H1 (cell line): ENCODE data around the gene EVI5. TPM values are rescaled to one million over a fixed set of nuclear protein-coding genes. Genes with fewer than 3 reads are reported as not detected.

Experiments used
- CTCF ChIA-PET: fragments of 300-600 bp; sonication (Branson Sonifier 250); formaldehyde crosslinking; loops from one replicate; lab custom pipeline; 2021; ENCODE audit not compliant: partially characterized antibody; lab: Charles Lee
- POLR2A ChIA-PET: fragments of 300-600 bp; sonication (Branson Sonifier 250); formaldehyde crosslinking; loops from one replicate; lab custom pipeline; 2021; ENCODE audit warnings: inconsistent platforms; ENCODE audit not compliant: partially characterized antibody; lab: Charles Lee
- DNase-seq, 2 experiments: peaks; one replicate each; pipeline versions ENCODE4 v3.0.0 to v3.0.0-alpha.2; 2010 to 2022; ENCODE audit warnings: low spot score in 2 of 2, low read depth in 1 of 2, mixed read lengths in 1 of 2
- FAIRE-seq: peaks from 2 replicates; lab custom pipeline; 2011; peaks lifted over from hg19 to GRCh38; lab: Jason Lieb, UNC
- H2AFZ ChIP-seq: 2 replicates; pipeline ENCODE4 v1.8.1; 2012; ENCODE audit warnings: low read length, inconsistent platforms
- H2AK5ac ChIP-seq: 2 replicates; pipeline ENCODE4 v1.6.1; 2013; ENCODE audit warnings: low read depth, low read length
- H2BK120ac ChIP-seq: replicated peaks from 2 replicates; pipeline ENCODE3; 2013; ENCODE audit warnings: low read depth, low read length, inconsistent platforms
- H2BK12ac ChIP-seq: 2 replicates; pipeline ENCODE4 v1.6.1; 2013; ENCODE audit warnings: low read depth, low read length
- H2BK15ac ChIP-seq: 2 replicates; pipeline ENCODE4 v1.6.1; 2013; ENCODE audit warnings: low read length
- H2BK20ac ChIP-seq: 2 replicates; pipeline ENCODE4 v1.6.1; 2013; ENCODE audit warnings: low read length
- H2BK5ac ChIP-seq: 2 replicates; pipeline ENCODE4 v1.6.1; 2013; ENCODE audit warnings: low read depth, low read length
- H3K14ac ChIP-seq: 2 replicates; pipeline ENCODE4 v1.6.1; 2013; ENCODE audit warnings: inconsistent platforms; ENCODE audit not compliant: insufficient read length
- H3K18ac ChIP-seq: 2 replicates; pipeline ENCODE4 v1.6.1; 2013; ENCODE audit warnings: low read length; ENCODE audit errors: extremely low read depth
- H3K23ac ChIP-seq: 2 replicates; pipeline ENCODE4 v1.6.1; 2013; ENCODE audit warnings: inconsistent platforms; ENCODE audit not compliant: insufficient read length
- H3K23me2 ChIP-seq: 2 replicates; pipeline ENCODE4 v1.6.1; 2013; ENCODE audit warnings: low read depth, low read length
- H3K27ac ChIP-seq: 2 replicates; pipeline ENCODE4 v1.6.1; 2011; ENCODE audit warnings: low read depth, low read length, inconsistent platforms
- H3K27me3 ChIP-seq, 4 experiments: replicated peaks in 1 of 4; 1 replicate in 1 of 4; 2 replicates in 3 of 4; pipeline versions ENCODE4 v1.6.1 to v1.8.1; 2011 to 2013; ENCODE audit warnings: low read length in 3 of 4, mild to moderate bottlenecking in 3 of 4, inconsistent platforms in 2 of 4, mixed read lengths in 2 of 4, moderate library complexity in 1 of 4; ENCODE audit not compliant: control insufficient read depth in 3 of 4, insufficient read depth in 3 of 4; ENCODE audit errors: extremely low read depth in 1 of 4
- H3K36me3 ChIP-seq, 4 experiments: 2 replicates each; pipeline versions ENCODE4 v1.6.1 to v1.8.1; 2011 to 2013; ENCODE audit warnings: mild to moderate bottlenecking in 4 of 4, low read length in 3 of 4, moderate library complexity in 2 of 4, control low read depth in 1 of 4, inconsistent platforms in 1 of 4; ENCODE audit not compliant: insufficient read depth in 4 of 4, control insufficient read depth in 2 of 4
- H3K4ac ChIP-seq: replicated peaks from 2 replicates; pipeline ENCODE3; 2013; ENCODE audit warnings: low read length, low read depth, mixed read lengths, inconsistent platforms; ENCODE audit not compliant: insufficient read length
- H3K4me1 ChIP-seq, 4 experiments: replicated peaks in 1 of 4; 1 replicate in 1 of 4; 2 replicates in 3 of 4; pipeline versions ENCODE4 v1.6.1 to v1.8.1; 2011 to 2013; ENCODE audit warnings: low read length in 3 of 4, inconsistent platforms in 2 of 4, mixed read lengths in 1 of 4; ENCODE audit not compliant: insufficient read depth in 4 of 4, control insufficient read depth in 3 of 4
- H3K4me2 ChIP-seq, 2 experiments: 2 replicates each; pipeline versions ENCODE4 v1.6.1 to v1.8.1; 2011 to 2013; ENCODE audit warnings: low read depth in 2 of 2, low read length in 2 of 2, control low read depth in 1 of 2, inconsistent platforms in 1 of 2, mild to moderate bottlenecking in 1 of 2; ENCODE audit not compliant: insufficient read depth in 1 of 2
- H3K4me3 ChIP-seq, 4 experiments: fragments of 200-600, 300-600 bp in 1 of 4; sonication (generic), shearing (Covaris generic), sonication (Bioruptor Twin) in 1 of 4; 2 replicates each; pipeline versions ENCODE4 v1.5.1 to v1.8.1; 2011 to 2016; ENCODE audit warnings: low read length in 4 of 4, low read depth in 3 of 4, control low read depth in 2 of 4, inconsistent platforms in 2 of 4, mild to moderate bottlenecking in 2 of 4, mixed read lengths in 1 of 4, moderate library complexity in 1 of 4; ENCODE audit not compliant: insufficient read depth in 2 of 4; ENCODE audit errors: extremely low read depth in 1 of 4
- H3K56ac ChIP-seq: replicated peaks from 2 replicates; pipeline ENCODE3; 2013; ENCODE audit warnings: low read depth, mild to moderate bottlenecking, mixed read lengths, low read length, inconsistent platforms; ENCODE audit not compliant: insufficient read length
- H3K79me1 ChIP-seq: 2 replicates; pipeline ENCODE4 v1.6.1; 2013; ENCODE audit warnings: low read depth, low read length, control low read depth
- H3K79me2 ChIP-seq, 2 experiments: 2 replicates each; pipeline versions ENCODE4 v1.6.1 to v1.8.1; 2012 to 2013; ENCODE audit warnings: low read length in 2 of 2, mild to moderate bottlenecking in 2 of 2, inconsistent platforms in 1 of 2; ENCODE audit not compliant: insufficient read depth in 2 of 2, control insufficient read depth in 1 of 2
- H3K9ac ChIP-seq, 4 experiments: replicated peaks in 1 of 4; 1 replicate in 1 of 4; 2 replicates in 3 of 4; pipeline versions ENCODE4 v1.6.1 to v1.8.1; 2011 to 2013; ENCODE audit warnings: low read depth in 3 of 4, low read length in 3 of 4, control low read depth in 2 of 4, mild to moderate bottlenecking in 2 of 4, moderate library complexity in 2 of 4, inconsistent platforms in 1 of 4; ENCODE audit errors: extremely low read depth in 1 of 4
- H3K9me3 ChIP-seq, 2 experiments: 2 replicates each; pipeline versions ENCODE4 v1.6.1 to v1.8.1; 2012 to 2013; ENCODE audit warnings: mild to moderate bottlenecking in 2 of 2, moderate library complexity in 2 of 2, control low read depth in 1 of 2, inconsistent platforms in 1 of 2, low read depth in 1 of 2, low read length in 1 of 2, mixed read lengths in 1 of 2; ENCODE audit not compliant: insufficient read depth in 2 of 2
- H4K20me1 ChIP-seq, 2 experiments: replicated peaks in 1 of 2; 2 replicates each; pipeline versions ENCODE3 to v1.8.1; 2011 to 2013; ENCODE audit warnings: inconsistent platforms in 2 of 2, low read length in 2 of 2, mild to moderate bottlenecking in 1 of 2; ENCODE audit not compliant: insufficient read depth in 2 of 2, control insufficient read depth in 1 of 2
- H4K5ac ChIP-seq: 2 replicates; pipeline ENCODE4 v1.6.1; 2013; ENCODE audit warnings: low read length, low read depth, mixed read lengths, inconsistent platforms; ENCODE audit not compliant: insufficient read length
- H4K8ac ChIP-seq: 2 replicates; pipeline ENCODE4 v1.8.0; 2013; ENCODE audit warnings: mild to moderate bottlenecking, moderate library complexity, low read length, inconsistent platforms; ENCODE audit not compliant: insufficient read depth; ENCODE audit errors: extremely low read depth
- H4K91ac ChIP-seq: replicated peaks from 2 replicates; pipeline ENCODE3; 2013; ENCODE audit warnings: low read length, mixed read lengths, inconsistent platforms; ENCODE audit not compliant: insufficient read length
- WGBS, 2 experiments: shearing (Covaris generic) in 1 of 2; methylation state at CpG; one replicate each; pipeline versions ENCODE4 v1.1.6 to v1.1.7; 2013 to 2015; ENCODE audit warnings: low lambda C conversion rate in 2 of 2, mixed read lengths in 2 of 2, inconsistent platforms in 1 of 2, low coverage in 1 of 2, missing lambda C conversion rate in 1 of 2; ENCODE audit not compliant: insufficient replicate concordance in 2 of 2, insufficient coverage in 1 of 2, insufficient read length in 1 of 2; ENCODE audit errors: extremely low coverage in 1 of 2, missing lambda C conversion rate in 1 of 2; 5-methylcytosine and 5-hydroxymethylcytosine counted together
- polyA plus RNA-seq, 7 experiments: library from polyadenylated mRNA; depleted of rRNA in 3 of 7; stranded (reverse) in 5 of 7; unstranded in 2 of 7; fragments of >200 nt in 5 of 7; fragments of 200-250 nt in 2 of 7; gene quantifications; 1 replicate in 5 of 7; 2 replicates in 1 of 7; 4 replicates in 1 of 7; pipeline versions ENCODE4 v1.2.1 to v1.2.3, GENCODE V29; 2011 to 2013; ENCODE audit warnings: missing spikeins in 2 of 7, mixed read lengths in 2 of 7
- total RNA-seq: library from RNA; stranded (reverse); fragmentation: NEBNext Ultra II Directional; extraction: Animal tissue kit (Norgen Biotek cat#: 25700); gene quantifications from 2 replicates; pipeline ENCODE4 v1.2.1, GENCODE V29; 2021

EVI5 gene
- total and polyA plus RNA-seq, 2 of the 8 experiments (the other 6 are each of a cell fraction or from before 2014, with no cell fraction given) = 1.7 to 13.7 TPM

DNA sequence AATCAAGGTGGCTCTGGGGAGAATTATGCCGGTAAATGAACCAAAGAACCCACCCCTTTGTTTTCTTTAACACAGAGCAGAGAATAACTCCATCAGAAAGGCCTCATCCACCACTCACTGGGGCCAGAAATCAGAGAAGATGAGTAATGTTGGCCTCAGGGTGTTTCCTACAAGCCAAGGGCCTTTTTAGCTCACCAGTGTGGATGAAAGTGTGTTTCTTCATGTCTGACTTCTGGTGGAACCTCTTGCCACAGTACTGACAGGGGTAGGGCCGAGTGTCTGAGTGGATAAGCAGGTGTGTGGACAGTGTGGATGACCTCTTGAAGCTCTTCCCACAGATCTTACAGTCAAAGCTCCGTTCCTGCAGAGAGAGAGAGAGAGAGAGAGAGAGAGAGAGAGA, 306.5 kb downstream of the EVI5 start:
- H3K9me3 ChIP-seq = peaks cover 0 to 7% of the 10 kb centered on the region in 2 experiments; a peak in 1 of 4 replicates
- no peak overlapping the region for H4K5ac ChIP-seq
- H4K8ac ChIP-seq = no peak overlapping the region
- no peak overlapping the region for H2AK5ac ChIP-seq
- 87% methylated on average over 3 of the region's 3 CpGs; no CpG with 5 or more reads in 1 of the 2 experiments for WGBS, 2 experiments
- no peak overlapping the region for H4K91ac ChIP-seq
- H2AFZ ChIP-seq = no peak overlapping the region
- H4K20me1 ChIP-seq = peaks cover 1 to 11% of the 10 kb centered on the region in 2 experiments
- DNase-seq (no peak), FAIRE-seq (no peak)
- H3K4me3 ChIP-seq = no peak overlapping the region
- H3K27ac ChIP-seq = no peak overlapping the region
- H3K4ac ChIP-seq = no peak overlapping the region
- H3K4me1 ChIP-seq = peaks cover 0 to 37% (median 22%) of the 10 kb centered on the region in 4 experiments; a peak in 6 of 7 replicates
- no peak overlapping the region for H3K9ac ChIP-seq
- H3K14ac ChIP-seq = no peak overlapping the region
- no peak overlapping the region for H3K18ac ChIP-seq
- no peaks in the 10 kb centered on the region for H3K79me2 ChIP-seq
- H2BK120ac ChIP-seq = no peak overlapping the region
- H3K79me1 ChIP-seq = no peaks in the 10 kb centered on the region
- peaks cover 0 to 6% (median 0%) of the 10 kb centered on the region in 4 experiments; a peak in 1 of 8 replicates for H3K36me3 ChIP-seq
- H2BK20ac ChIP-seq = no peak overlapping the region
- POLR2A ChIA-PET = interaction anchor here (0.6 kb wide), 1 partner anchor 9 kb away, joined by 3 read pairs; no protein-coding TSS in a partner anchor
- H2BK15ac ChIP-seq = no peak overlapping the region
- H3K23ac ChIP-seq = no peak overlapping the region
- H3K4me2 ChIP-seq = no peak overlapping the region
- peaks cover 4% of the 10 kb centered on the region; the same call in 1 of the 2 replicates for H3K23me2 ChIP-seq
- H2BK5ac ChIP-seq = no peak overlapping the region
- no peak overlapping the region for H3K56ac ChIP-seq
- peaks cover 49 to 75% (median 73%) of the 10 kb centered on the region in 4 experiments for H3K27me3 ChIP-seq
- H2BK12ac ChIP-seq = no peak overlapping the region
- CTCF ChIA-PET = interaction anchor here (0.6 to 0.8 kb wide), 3 partner anchors 168 to 465 kb away, joined by 3 read pairs; no protein-coding TSS in a partner anchor
